ENCODE data around the gene KRTAP2-4.

Gene KRTAP2-4

GRCh38 chr17:41029633-41030245 is 35.9 kb downstream of the KRTAP2-4 start, which contains the start of gene KRTAP1-4:
TSS of gene KRTAP1-4 (minus strand) at chr17:41030195. CDS start at chr17:41030078, 117 bp downstream.
- no peak for DNase-seq

GRCh38 chr17:41026715-41027471 is 38.8 kb downstream of the KRTAP2-4 start, which contains the start of gene KRTAP1-5:
TSS of gene KRTAP1-5 (minus strand) at chr17:41027208. CDS start at chr17:41027155, 53 bp downstream.
- DNase-seq, result no peak

- no peak for DNase-seq
Observed at GRCh38 chr17:41024697-41025096, 41.0 kb downstream of the KRTAP2-4 start.

GRCh38 chr17:41020336-41020735 is 45.3 kb downstream of the KRTAP2-4 start:
- DNase-seq, result no peak

- no peak for DNase-seq
Observed at GRCh38 chr17:41019415-41019814, 46.3 kb downstream of the KRTAP2-4 start.

- no peak for DNase-seq
Observed at GRCh38 chr17:41018541-41018940, 47.1 kb downstream of the KRTAP2-4 start.

GRCh38 chr17:41016578-41017215 is 49.0 kb downstream of the KRTAP2-4 start:
- no peak for DNase-seq

GRCh38 chr17:41015454-41015853 is 50.2 kb downstream of the KRTAP2-4 start:
- DNase-seq, result no peak

All from stimulated activated CD4-positive, alpha-beta T cell treated with anti-CD3 and anti-CD28 coated beads, Interleukin-1b, Interleukin-23, amount 100 ng/mL, for 48 hours (primary cell).